Femur (tissue), 1 donor: ENCODE results near the gene ULK1.

Experiments
- DNase-seq: peaks from one replicate; pipeline ENCODE4 v3.0.0-alpha.2; 2017

The ULK1 gene

GRCh38 chr12:131909081-131909751, 14.8 kb downstream of the ULK1 start:
- no peak for DNase-seq

- no peak for DNase-seq
Observed at GRCh38 chr12:131909752-131910219, 15.4 kb downstream of the ULK1 start.

- DNase-seq: no peak
Observed at GRCh38 chr12:131910302-131911027, 16.0 kb downstream of the ULK1 start.

GRCh38 chr12:131911028-131911650, 16.7 kb downstream of the ULK1 start:
- DNase-seq: no peak

GRCh38 chr12:131911851-131912477, 17.5 kb downstream of the ULK1 start:
- DNase-seq: no peak

- DNase-seq: peak; percentile 71
Observed at GRCh38 chr12:131912518-131913274, 18.3 kb downstream of the ULK1 start.

- DNase-seq: no peak
Observed at GRCh38 chr12:131913666-131914065, 19.2 kb downstream of the ULK1 start.

- DNase-seq: no peak
Observed at GRCh38 chr12:131914179-131914702, 19.8 kb downstream of the ULK1 start.

GRCh38 chr12:131915000-131915689, 20.7 kb downstream of the ULK1 start:
- DNase-seq: no peak

GRCh38 chr12:131915823-131916222, 21.4 kb downstream of the ULK1 start:
- DNase-seq: no peak

GRCh38 chr12:131916306-131917138, 22.1 kb downstream of the ULK1 start:
- DNase-seq: no peak

GRCh38 chr12:131917139-131917710, 22.8 kb downstream of the ULK1 start:
- no peak for DNase-seq

GRCh38 chr12:131917711-131918306, 23.4 kb downstream of the ULK1 start:
- no peak for DNase-seq

- no peak for DNase-seq
Observed at GRCh38 chr12:131918311-131919050, 24.1 kb downstream of the ULK1 start.

- DNase-seq: no peak
Observed at GRCh38 chr12:131919051-131919347, 24.6 kb downstream of the ULK1 start.

GRCh38 chr12:131919366-131920156, 25.1 kb downstream of the ULK1 start:
- DNase-seq: no peak

- no peak for DNase-seq
Observed at GRCh38 chr12:131920157-131920508, 25.7 kb downstream of the ULK1 start.
